ENCODE results near the gene LOXL1. TPM values are rescaled to one million over a fixed set of nuclear protein-coding genes. Genes with fewer than 3 reads are reported as not detected.

Gene LOXL1
- total and polyA plus RNA-seq, 2 donors (not counting 1 experiment from before 2014, with no cell fraction given), result 0.21 to 0.49 TPM

DNA sequence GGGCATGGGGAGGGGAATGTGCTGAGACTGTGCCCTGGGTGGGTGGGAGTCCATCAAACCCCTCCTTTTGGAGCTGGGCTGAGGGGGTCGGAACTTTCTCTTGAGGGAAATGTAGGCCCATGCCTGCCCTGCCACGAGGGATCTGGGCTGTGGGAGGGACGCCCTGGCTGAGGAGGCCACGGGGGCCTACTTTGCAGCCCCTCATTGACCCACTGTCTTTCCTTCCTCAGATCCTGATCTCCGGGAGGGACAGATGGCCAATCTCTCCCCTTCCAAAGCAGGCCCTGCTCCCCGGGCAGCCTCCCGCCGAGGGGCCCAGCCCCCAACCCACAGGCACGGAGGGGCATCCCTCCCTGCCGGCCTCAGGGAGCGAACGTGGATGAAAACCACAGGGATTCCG, 25.3 kb downstream of the LOXL1 start:
- Histone ChIP-seq H4K20me1 (ENCODE audit: control insufficient read depth, insufficient read depth, low read length, poor library complexity, severe bottlenecking) (no peaks in the 10 kb centered on the region), H3K79me2 (ENCODE audit: control insufficient read depth, insufficient read depth, low read length) (no peaks in the 10 kb centered on the region), H3K27me3 (replicated peaks in 1 of 4; ENCODE audit: control extremely low read depth in 1 of 4, control insufficient read depth in 3 of 4, insufficient read depth in 4 of 4, low read length in 3 of 4) (peaks cover 0 to 7% (median 0%) of the 10 kb centered on the region in 4 experiments), H3K27ac (ENCODE audit: low read length in 2 of 2) (no peak overlapping the region), H3K9ac (ENCODE audit: low read length) (no peak overlapping the region), H3K4me3 (ENCODE audit: control extremely low read depth in 1 of 5, extremely low read depth in 1 of 5, insufficient read depth in 1 of 5, low read depth in 2 of 5, low read length in 4 of 5) (no peak overlapping the region), H3K4me2 (replicated peaks; ENCODE audit: low read depth, low read length, poor library complexity, severe bottlenecking) (no peak overlapping the region), H2AFZ (ENCODE audit: insufficient read depth, low read depth, low read length, poor library complexity, severe bottlenecking) (peak overlapping the region; percentile 38), H3K36me3 (replicated peaks in 1 of 2; ENCODE audit: control extremely low read depth in 1 of 2, control insufficient read depth in 1 of 2, extremely low read depth in 1 of 2, insufficient read depth in 2 of 2, low read length in 1 of 2) (no peaks in the 10 kb centered on the region), H3K4me1 (ENCODE audit: control insufficient read depth in 2 of 2, insufficient read depth in 2 of 2, low read length in 2 of 2) (peaks cover 6 to 10% of the 10 kb centered on the region in 2 donors), H3K9me3 (ENCODE audit: control extremely low read depth in 1 of 3, control insufficient read depth in 2 of 3, insufficient read depth in 1 of 3, low read length in 2 of 3) (no peaks in the 10 kb centered on the region)
- Mint-ChIP-seq H3K4me3 (no peak overlapping the region), H3K9me3 (ENCODE audit: insufficient read depth) (no peaks in the 10 kb centered on the region), H3K27me3 (peaks cover 4% of the 10 kb centered on the region), H3K4me1 (peaks cover 12% of the 10 kb centered on the region), H3K27ac (no peak overlapping the region)
- POLR2A ChIA-PET, result no interaction called here
- ATAC-seq (ENCODE audit: low read depth) (no peak), DNase-seq (no peak)
- CTCF ChIA-PET, result interaction anchor here (0.7 to 2.2 kb wide), 9 partner anchors 9 to 24 kb away, joined by 3 to 20 read pairs (median 5); no protein-coding TSS in a partner anchor
- intact Hi-C loops (cut with micrococcal nuclease), result loop anchor here (1.0 kb wide), 1 partner anchor 13 kb away; no protein-coding TSS in a partner anchor
- 51% methylated on average over 6 of the region's 13 CpGs for WGBS (ENCODE audit: insufficient coverage)
- TF ChIP-seq, protein P1, sequence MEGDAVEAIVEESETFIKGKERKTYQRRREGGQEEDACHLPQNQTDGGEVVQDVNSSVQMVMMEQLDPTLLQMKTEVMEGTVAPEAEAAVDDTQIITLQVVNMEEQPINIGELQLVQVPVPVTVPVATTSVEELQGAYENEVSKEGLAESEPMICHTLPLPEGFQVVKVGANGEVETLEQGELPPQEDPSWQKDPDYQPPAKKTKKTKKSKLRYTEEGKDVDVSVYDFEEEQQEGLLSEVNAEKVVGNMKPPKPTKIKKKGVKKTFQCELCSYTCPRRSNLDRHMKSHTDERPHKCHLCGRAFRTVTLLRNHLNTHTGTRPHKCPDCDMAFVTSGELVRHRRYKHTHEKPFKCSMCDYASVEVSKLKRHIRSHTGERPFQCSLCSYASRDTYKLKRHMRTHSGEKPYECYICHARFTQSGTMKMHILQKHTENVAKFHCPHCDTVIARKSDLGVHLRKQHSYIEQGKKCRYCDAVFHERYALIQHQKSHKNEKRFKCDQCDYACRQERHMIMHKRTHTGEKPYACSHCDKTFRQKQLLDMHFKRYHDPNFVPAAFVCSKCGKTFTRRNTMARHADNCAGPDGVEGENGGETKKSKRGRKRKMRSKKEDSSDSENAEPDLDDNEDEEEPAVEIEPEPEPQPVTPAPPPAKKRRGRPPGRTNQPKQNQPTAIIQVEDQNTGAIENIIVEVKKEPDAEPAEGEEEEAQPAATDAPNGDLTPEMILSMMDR (IDR thresholded peaks at IDR 0.05), result no peak
- TF ChIP-seq EZH2 (IDR thresholded peaks at IDR 0.05; ENCODE audit: borderline replicate concordance, insufficient read depth, low read depth, low read length, poor library complexity, severe bottlenecking), result no peak

DNA sequence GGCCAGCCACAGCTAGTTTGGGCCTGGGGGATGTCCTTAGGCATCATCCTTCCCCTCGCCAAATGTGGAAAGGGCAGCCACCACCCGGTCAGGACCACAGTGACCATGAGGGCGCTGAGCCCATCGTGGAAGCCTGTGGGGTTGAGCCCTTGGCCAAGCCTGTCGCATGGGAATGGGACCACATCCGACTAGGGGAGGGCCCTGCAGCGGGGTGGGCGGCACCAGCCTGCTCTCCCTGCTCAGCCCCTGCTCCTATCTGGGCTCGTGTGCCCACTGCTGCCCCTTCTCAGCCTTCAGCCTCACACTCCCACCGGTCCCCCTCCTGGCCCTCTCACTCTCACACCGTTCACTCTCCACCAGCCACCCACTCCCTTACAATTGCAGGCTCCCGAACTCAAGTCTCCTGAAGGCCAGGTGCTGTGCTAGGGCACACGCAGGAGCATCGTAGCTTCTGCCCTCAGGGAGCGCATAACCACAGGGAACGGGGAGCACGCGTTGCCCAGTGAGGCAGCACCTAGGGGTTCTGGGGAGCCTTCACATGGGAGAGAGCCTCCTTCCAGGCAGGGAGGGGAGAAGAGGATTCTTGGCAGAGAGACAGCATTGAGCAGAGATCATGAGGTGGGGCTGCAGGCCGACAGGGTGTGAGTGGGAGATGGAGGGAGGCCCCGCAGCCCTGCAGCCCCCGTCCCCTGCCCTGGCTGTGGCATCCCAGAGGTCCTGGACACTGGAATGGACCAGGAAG, 26.1 kb downstream of the LOXL1 start:
- no peak for TF ChIP-seq EZH2 (IDR thresholded peaks at IDR 0.05; ENCODE audit: borderline replicate concordance, insufficient read depth, low read depth, low read length, poor library complexity, severe bottlenecking)
- TF ChIP-seq, protein P1 (IDR thresholded peaks at IDR 0.05), result no peak
- POLR2A ChIA-PET, result no interaction called here
- no peak for ATAC-seq (ENCODE audit: low read depth)
- H3K9ac ChIP-seq (ENCODE audit: low read length), result no peak overlapping the region
- Mint-ChIP-seq H3K9me3 (ENCODE audit: insufficient read depth) (no peaks in the 10 kb centered on the region), H3K27ac (no peak overlapping the region), H3K4me1 (peaks cover 12% of the 10 kb centered on the region), H3K27me3 (peaks cover 9% of the 10 kb centered on the region), H3K4me3 (no peak overlapping the region)
- H4K20me1 ChIP-seq (ENCODE audit: control insufficient read depth, insufficient read depth, low read length, poor library complexity, severe bottlenecking), result no peaks in the 10 kb centered on the region
- H2AFZ ChIP-seq (ENCODE audit: insufficient read depth, low read depth, low read length, poor library complexity, severe bottlenecking), result no peak overlapping the region
- no peak overlapping the region for H3K4me2 ChIP-seq (replicated peaks; ENCODE audit: low read depth, low read length, poor library complexity, severe bottlenecking)
- DNase-seq, result no peak
- peaks cover 6 to 10% of the 10 kb centered on the region in 2 donors for H3K4me1 ChIP-seq (ENCODE audit: control insufficient read depth in 2 of 2, insufficient read depth in 2 of 2, low read length in 2 of 2)
- 95% methylated on average over 21 of the region's 21 CpGs for WGBS (ENCODE audit: insufficient coverage)
- H3K27me3 ChIP-seq (replicated peaks in 1 of 4; ENCODE audit: control extremely low read depth in 1 of 4, control insufficient read depth in 3 of 4, insufficient read depth in 4 of 4, low read length in 3 of 4), result peaks cover 0 to 7% (median 0%) of the 10 kb centered on the region in 4 experiments
- H3K9me3 ChIP-seq (ENCODE audit: control extremely low read depth in 1 of 3, control insufficient read depth in 2 of 3, insufficient read depth in 1 of 3, low read length in 2 of 3), result no peaks in the 10 kb centered on the region
- no peak overlapping the region for H3K4me3 ChIP-seq (ENCODE audit: control extremely low read depth in 1 of 5, extremely low read depth in 1 of 5, insufficient read depth in 1 of 5, low read depth in 2 of 5, low read length in 4 of 5)
- H3K79me2 ChIP-seq (ENCODE audit: control insufficient read depth, insufficient read depth, low read length), result no peaks in the 10 kb centered on the region
- intact Hi-C loops (cut with micrococcal nuclease), result no loop called here
- CTCF ChIA-PET, result interaction anchor here (1.2 to 2.7 kb wide), 3 partner anchors 8 to 23 kb away, joined by 3 to 6 read pairs (median 5); no protein-coding TSS in a partner anchor
- no peaks in the 10 kb centered on the region for H3K36me3 ChIP-seq (replicated peaks in 1 of 2; ENCODE audit: control extremely low read depth in 1 of 2, control insufficient read depth in 1 of 2, extremely low read depth in 1 of 2, insufficient read depth in 2 of 2, low read length in 1 of 2)
- no peak overlapping the region for H3K27ac ChIP-seq (ENCODE audit: low read length in 2 of 2)

Measured in B cell (primary cell).